HG03159 (cell line): ENCODE results near the gene ZFAND6.
"Not testable (repeated sequence)": the region's sequence is repeated elsewhere in the genome, so short reads cannot be mapped to it uniquely, and the experiment has no call there.

ENCODE experiments used
- ATAC-seq: cut with Tn5 transposase; IDR thresholded peaks from one replicate; pipeline ENCODE4 v1.9.1; 2021; ENCODE audit warnings: mild to moderate bottlenecking, moderate library complexity; ENCODE audit not compliant: unreplicated experiment

Gene ZFAND6

DNA sequence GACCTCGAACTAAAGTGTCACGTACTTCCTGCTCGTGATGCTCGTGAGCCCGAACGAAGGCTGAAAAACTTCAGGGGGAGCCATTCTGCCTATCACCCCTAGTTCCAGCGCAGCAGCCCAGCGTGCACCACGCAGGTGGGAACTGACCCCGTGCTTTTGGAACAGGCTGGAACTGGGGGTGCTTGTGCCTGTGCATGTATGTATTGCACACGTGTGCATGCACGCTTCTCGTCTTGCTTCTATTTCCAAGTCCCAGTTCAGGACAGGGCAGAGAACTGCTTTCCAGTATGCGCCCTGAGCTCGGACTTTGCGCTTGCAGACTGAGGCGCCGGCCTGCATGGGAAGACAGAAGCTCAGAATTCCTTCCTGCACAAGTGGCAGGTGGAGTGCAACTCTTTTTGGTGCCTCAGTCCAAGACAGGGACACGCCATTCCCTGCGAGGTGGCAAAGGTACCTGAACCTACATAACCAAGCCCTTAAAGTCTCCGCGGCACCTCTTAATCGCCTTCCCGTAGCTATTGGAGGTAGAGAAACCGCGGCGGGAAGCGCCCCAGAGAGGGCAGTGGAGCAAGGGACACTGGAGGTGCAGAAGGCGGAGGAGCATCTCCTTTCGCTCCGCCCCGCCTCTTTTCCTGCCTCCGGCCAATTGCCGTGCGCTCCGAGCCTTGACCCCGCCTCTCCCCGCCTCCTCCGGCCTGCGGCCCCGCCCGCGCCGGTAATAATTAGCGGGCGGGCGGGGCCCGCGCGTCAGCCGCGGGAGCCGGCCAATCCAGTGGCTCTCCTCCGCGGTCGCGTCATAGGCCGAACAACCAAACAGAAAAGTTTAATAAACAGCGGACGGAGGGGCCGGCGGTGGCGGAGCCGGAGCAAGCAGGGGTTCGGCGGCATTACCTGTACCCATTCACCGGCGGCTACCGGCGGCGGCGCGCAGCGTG, at the start of gene ZFAND6:
TSS of gene ZFAND6 (plus strand) at position 826 of the 935 bp plus-strand sequence. CDS start 60,669 bp downstream, outside the sequence.
- peak; percentile 79 for ATAC-seq

DNA sequence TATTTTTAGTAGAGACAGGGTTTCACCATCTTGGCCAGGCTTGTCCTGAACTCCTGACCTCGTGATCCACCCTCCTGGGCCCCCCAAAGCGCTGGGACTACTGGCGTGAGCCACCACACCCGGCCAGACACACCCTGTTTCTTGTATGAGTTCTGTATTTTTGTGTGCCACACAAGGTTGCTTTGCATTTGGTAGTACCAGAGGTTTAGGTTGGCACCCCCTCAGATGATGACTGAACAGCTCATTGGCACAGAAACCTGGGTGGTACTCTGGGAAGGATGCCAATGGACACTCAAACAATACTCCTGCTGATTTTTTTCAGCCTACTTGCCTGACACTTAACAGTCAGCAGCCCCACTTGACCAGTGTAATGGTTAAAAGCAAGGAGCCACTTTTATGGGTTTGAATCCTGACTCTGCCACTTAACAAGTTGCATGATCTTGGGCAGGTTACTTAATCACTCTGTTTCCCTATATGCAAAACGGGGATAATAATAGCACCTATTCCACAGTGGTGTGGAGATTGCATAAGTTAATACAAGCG, 49.3 kb upstream of the ZFAND6 start:
- no peak for ATAC-seq

DNA sequence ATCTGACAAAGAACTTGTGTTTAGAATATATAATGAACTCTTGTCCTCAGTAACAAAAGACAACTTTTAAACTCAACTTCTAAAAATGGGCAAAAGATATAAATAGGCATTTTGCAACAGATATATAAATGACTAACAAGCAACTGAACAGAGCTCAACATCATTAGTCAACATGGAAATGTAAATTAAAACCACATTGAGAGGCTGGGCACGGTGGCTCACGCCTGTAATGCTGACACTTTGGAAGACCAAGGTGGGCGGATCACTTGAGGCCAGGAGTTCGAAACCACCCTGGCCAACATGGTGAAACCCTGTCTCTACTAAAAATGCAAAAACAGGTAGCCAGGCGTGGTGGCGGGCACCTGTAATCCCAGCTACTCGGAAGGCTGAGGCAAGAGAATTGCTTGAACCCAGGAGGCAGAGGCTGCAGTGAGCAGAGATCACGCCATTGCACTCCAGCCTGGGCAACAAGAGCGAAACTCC, 48.4 kb upstream of the ZFAND6 start:
- ATAC-seq = peak; percentile 44

DNA sequence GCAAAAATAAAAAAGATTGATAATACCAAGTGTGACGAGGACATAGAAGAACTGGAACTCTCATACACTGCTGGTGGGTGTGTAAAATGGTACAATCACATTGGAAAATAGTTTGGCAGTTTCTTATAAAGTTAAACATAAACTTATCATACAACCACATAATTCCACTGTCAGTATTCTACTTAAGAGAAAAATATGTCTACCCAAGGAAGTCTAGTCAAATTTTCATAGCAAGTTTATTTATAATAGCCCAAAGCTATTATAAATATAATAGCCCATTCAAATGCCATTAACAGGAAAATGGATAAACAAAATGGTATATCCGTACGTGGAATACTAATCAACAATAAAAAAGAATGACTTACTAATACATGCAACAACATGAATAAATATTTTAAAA, 47.9 kb upstream of the ZFAND6 start:
- no peak for ATAC-seq

DNA sequence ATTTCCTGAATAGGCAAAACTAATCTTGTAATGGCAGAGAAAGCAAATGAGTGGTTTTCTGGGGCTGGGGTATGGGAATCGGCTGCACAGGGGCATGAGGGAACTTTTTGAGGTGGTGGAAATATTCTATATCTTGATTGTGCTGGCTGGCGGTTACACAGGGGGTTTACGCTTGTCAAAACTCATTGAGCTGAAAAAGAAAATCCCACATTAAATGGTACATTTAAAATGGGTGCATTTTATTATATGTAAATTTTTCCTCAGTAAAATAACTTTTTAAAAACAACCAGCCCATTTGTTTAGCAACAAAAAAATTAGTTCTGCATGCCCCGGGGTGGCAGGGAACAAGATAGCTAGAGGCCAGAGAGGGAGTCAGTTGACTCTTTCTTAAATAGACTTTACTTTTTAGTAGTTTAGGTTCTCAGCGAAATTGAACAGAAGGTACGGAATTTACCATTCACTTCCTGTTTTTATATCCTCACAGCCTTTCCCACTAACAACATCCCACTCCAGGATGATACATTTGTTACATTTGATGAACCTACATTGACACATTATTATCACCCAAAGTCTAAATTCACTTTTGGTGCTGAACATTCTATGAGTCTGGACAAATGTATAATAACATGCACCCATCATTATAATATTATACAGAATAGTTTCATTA, 47.3 kb upstream of the ZFAND6 start:
- no peak for ATAC-seq

DNA sequence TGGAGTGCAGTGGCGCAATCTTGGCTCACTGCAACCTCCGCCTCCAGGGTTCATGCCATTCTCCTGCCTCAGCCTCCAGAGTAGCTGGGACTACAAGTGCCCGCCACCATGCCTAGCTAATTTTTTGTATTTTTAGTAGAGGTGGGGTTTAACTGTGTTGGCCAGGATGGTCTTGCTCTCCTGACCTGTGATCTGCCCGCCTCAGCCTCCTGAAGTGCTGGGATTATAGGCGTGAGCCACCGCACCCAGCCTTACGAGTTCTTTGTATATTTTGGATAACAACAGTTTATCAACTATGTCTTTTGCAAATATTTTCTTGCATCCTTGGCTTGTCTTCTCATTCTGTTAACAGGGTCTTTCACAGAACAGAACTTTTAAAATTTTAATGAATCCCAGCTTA, 45.3 kb upstream of the ZFAND6 start:
- ATAC-seq = not testable (repeated sequence)

DNA sequence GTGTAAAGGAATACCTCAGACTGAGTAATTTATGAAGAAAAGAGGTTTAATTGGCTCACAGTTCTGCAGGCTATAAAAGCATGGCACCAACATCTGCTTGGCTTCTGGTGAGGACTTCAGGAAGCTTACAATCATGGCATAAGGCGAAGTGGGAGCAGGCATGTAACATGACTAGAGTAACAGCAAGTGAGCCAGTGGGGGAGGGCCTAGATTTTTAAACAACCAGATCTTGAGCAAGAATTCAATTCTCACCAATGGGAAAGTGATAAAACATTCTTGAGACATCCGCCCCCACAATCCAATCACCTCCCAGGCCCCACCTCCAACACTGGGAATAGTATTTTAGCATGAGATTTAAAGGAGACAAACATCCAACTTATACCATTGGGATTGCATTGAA, 44.3 kb upstream of the ZFAND6 start:
- no peak for ATAC-seq

DNA sequence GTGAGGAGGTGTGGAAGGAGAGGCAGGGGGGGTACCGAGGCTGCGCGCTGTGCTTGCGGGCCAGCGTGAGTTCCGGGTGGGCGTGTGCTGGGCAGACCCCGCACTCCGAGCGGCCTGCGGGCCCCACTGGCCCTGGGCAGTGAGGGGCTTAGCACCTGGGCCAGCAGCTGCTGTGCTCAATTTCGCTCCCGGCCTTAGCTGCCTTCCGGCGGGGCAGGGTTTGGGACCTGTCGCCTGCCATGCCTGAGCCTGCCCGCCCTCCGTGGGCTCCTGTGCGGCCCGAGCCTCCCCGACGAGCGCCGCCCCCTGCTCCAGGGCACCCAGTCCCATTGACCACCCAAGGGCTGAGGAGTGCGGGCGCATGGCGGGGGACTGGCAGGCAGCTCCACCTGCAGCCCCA, 43.0 kb upstream of the ZFAND6 start:
- not testable (repeated sequence) for ATAC-seq

DNA sequence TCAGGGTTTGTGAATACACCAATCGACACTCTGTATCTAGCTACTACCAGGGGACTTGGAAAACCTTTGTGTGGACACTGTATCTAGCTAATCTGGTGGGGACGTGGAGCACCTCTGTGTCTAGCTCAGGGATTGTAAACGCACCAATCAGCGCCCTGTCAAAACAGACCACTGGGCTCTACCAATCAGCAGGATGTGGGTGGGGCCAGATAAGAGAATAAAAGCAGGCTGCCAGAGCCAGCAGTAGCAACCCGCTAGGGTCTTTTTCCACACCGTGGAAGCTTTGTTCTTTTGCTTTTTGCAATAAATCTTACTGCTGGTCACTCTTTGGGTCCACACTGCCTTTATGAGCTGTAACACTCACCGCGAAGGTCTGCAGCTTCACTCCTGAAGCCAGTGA, 42.3 kb upstream of the ZFAND6 start:
- ATAC-seq = not testable (repeated sequence)

DNA sequence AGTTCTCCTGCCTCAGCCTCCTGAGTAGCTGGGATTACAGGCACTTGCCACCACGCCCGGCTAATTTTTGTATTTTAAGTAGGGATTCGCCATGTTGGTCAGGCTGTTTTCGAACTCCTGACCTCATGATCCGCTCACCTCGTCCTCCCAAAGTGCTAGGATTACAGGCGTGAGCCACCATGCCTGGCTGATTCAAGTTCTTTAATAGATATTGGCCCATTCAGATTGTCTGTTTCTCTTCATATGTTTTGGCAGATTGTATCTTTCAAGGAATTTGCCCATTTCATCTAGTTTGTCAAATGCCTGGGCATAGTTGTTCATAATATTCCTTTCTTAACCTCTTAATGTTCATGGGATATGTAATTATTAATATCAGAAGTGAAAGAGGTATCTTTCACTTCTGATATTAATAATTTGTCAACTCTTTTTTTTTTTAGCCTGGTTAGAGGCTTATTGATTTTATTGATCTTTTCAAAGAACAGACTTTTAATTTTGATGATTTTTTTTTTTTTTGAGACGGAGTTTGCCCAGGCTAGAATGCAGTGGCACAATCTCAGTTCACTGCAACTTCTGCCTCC, 40.2 kb upstream of the ZFAND6 start:
- no peak for ATAC-seq

DNA sequence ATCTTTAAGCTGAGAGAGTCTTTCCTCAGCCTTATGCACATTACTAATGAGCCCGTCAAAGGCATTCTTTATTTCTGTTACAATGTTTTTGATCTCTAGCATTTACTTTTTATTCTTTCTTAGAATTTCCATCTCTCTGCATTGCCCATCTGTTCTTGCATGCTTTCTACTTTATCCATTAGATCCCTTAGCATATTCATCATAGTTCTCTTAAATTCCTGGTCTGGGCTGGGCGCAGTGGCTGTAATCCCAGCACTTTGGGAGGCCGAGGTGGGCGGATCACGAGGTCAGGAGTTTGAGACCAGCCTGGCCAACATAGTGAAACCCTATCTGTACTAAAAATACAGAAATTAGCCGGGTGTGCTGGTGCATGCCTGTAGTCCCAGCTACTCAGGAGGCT, 39.3 kb upstream of the ZFAND6 start:
- not testable (repeated sequence) for ATAC-seq

DNA sequence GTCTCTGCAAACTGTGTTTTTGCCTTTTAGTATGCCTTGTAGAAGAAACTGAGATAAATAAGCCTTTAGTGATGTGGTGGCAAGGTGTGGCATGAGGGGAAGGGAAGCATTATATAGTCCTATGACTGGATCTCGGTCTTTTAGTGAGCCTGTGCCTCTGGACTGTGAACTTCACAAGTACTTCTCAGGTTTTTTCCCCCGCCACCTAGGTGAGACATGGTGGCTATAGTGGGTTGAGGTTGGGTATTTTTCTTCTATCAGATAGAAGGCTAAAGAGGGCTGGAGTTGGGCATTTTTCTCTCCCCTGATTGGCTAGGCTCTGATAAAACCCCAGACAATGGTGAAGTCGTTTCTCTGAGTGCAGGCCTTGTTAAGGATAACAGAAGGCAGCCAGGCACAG, 38.7 kb upstream of the ZFAND6 start:
- ATAC-seq = no peak

DNA sequence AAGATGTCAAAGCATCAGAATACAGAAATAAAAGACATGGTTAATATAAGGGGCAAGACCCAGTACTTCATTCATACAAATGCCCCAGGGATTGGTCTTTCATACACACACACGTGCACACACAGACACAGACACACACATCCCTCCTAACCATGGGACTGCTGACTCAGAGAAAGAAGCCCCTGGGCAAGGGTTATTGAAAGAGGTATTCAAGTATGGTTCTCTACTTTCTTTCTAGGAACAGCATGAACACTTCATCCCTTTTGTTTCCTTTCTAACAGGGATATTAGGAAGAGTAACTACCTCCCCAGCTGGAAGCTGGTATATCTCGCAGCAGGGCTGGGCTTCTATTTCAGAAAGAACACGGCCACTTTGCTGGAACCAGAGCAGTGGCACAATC, 33.2 kb upstream of the ZFAND6 start:
- no peak for ATAC-seq

DNA sequence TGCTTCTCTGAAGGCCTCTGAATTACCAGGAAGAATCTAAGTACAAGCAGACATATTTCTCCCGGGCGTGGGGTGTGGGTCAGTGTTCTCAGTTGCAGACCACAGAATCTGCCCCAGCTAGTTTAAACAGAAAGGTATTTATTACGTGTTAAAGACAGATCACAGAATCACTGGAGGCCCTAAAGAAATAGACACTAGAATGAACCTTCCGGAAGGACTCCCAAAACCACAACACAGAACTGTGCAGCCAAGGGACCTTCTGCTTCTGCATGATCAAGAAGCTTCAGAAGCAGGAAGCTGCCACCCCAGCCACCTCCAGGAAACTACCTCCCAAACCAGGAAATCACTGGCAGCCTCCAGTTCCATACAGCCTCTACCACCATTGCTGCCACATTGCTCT, 32.7 kb upstream of the ZFAND6 start:
- no peak for ATAC-seq

DNA sequence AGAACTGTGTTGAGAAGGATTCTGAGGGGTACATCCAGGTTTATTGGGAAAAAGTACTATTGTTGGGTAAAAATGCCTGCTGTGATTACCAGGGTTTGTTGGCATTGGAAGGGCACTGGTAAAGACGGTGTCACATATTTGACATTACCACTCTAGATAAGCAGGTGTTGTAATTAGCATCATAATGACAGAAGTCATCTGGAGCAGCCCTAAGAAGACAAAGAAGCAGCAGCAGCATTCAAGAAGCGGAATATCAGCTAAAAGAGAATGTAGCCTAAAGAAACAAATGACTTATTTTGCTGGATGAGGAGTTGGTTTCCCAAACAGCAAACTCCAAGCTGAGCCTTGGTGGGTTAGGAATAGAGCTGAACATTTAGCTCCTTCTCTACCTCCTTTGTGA, 30.5 kb upstream of the ZFAND6 start:
- no peak for ATAC-seq

DNA sequence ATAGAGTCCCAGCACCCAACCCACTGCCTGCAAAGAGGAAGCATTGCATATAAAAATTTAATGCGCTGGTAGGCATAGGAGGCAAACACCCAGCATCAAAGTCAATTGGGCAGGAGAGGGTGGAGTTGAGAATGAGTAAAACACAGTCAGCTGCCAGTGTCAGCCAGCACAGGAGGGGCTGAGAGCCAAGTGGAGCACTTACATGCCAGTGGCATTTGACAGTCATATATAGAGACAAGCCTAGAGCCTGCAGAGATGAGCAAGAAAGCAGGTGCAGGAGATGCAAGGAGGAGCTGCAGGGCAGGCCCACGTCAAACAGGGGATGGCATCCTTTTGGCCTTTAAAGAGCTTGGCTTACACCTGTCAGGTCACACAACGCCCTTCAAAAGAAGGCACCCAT, 27.6 kb upstream of the ZFAND6 start:
- no peak for ATAC-seq

DNA sequence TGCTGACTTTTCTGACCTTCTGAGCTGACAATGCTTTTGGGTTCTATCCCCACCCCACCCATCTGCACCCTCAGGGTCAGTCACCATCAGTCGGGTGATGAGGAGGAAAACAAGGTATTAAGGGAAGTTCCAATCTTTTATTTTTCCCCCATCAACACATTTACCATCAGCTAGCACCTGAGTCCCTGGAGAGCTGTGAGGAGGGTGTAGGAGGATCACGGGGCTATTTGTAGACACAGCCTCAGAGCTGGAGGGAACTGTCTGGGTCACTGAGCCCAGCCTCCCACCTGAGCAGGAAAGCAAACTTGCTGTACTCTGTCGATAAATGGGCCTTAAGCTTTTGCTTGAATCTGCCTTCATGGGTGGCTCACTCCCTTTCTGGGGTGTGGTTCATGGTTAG, 24.8 kb upstream of the ZFAND6 start:
- ATAC-seq = no peak

DNA sequence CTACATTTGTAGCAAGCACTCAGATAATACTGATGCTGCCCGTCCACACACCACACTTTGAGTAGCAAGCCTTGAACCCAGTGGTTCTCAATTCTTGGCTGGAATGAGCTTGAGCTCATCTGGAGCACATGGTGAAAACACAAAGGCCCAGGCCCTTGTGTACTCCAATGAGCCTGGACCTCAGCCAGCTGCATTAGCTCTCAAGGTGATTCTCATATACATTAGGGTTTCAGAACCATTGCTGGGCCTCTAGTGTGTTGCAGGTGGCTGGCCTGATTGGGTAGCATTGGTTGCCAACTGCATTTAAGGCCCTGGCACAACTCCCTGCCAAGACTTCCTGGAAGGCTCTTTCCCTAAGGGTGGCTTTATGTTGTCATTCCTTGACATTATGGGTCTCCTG, 23.4 kb upstream of the ZFAND6 start:
- ATAC-seq = no peak

DNA sequence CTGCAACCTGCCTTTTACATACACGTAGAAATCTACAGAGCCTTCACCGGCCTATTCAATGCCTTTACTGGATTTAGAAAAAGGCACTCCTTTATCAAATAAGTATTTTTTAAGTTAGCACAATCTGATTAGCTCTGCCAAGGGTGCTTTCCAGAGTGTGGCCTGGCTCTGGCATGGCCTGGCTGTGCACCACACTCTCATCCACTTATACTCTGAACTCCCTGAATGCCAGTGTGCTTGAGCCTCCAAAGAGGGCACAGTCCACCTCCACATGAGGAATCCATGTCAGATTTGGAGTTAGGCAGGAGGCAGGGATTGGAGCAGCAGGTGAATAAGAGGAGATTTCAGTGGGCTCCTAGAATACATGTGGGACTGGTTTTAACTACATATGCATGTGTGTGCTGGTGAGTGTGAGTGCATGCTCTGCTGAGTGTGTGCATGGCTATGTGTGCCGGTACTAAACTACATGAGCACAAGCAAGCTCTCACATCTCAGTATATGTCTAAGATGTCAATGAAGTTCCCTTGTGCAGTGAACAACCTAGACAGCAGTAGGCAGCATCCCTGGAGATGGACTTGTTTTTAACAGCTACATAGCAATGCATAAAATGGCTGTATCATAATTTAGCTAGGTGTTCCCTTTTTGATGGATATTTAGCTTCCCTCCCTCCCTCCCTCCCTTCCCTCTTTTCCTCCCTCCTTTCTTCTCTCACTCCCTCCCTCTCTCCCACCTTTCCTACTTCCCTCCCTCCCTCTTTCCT, 17.8 kb upstream of the ZFAND6 start:
- ATAC-seq = no peak

DNA sequence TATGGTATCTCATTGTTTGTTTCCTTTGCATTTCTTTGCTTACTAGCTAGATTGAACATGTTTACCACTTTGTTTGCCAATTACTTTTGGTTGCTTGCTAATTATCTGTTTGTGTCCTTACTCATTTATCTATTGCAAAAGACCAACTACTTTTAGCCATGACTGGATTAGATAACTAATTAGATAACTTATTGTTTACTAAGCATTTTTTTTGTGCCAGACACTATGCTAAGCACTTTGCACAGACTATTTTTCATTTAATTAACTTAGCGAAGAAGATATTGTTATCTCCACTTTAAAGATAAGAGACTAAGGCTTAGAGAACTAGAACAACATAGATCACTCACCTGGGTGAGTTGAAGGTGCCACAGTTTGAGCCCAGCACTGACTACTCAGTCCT, 16.9 kb upstream of the ZFAND6 start:
- no peak for ATAC-seq

DNA sequence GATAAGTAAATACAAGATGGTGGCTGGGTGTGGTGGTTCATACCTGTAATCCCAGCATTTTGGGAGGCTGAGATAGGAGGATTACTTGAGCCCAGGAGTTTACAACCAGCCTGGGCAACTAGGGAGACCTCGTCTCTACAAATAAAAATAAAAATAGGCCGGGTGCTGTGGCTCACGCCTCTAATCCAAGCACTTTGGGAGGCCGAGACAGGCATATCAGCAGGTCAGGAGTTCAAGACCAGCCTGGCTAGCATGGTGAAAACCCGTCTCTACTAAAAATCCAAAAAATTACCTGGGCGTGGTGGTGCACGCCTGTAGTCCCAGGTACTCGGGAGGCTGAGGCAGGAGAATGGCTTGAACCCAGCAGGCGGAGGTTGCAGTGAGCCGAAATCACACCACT, 14.3 kb upstream of the ZFAND6 start:
- ATAC-seq = not testable (repeated sequence)
